Osteocyte (in vitro differentiated cells): ENCODE measurements around the gene WDHD1. TPM values are rescaled to one million over a fixed set of nuclear protein-coding genes. Genes with fewer than 3 reads are reported as not detected.
"Not testable (repeated sequence)": the region's sequence is repeated elsewhere in the genome, so short reads cannot be mapped to it uniquely, and the experiment has no call there.

Experiments
- DNase-seq: peaks from one replicate; pipeline ENCODE4 v3.0.0; 2021; ENCODE audit warnings: mixed read lengths; ENCODE audit not compliant: unreplicated experiment; ENCODE audit errors: extremely low spot score
- H3K27ac Mint-ChIP-seq: one replicate; pipeline ENCODE4 v1.8.0; 2021; ENCODE audit warnings: mild to moderate bottlenecking, mixed read lengths; ENCODE audit not compliant: unreplicated experiment
- H3K27me3 Mint-ChIP-seq: one replicate; pipeline ENCODE4 v1.8.0; 2021; ENCODE audit warnings: mixed read lengths; ENCODE audit not compliant: unreplicated experiment
- H3K36me3 Mint-ChIP-seq: one replicate; pipeline ENCODE4 v1.8.0; 2021; ENCODE audit warnings: mixed read lengths; ENCODE audit not compliant: unreplicated experiment
- H3K4me1 Mint-ChIP-seq: one replicate; pipeline ENCODE4 v1.8.0; 2021; ENCODE audit warnings: mixed read lengths; ENCODE audit not compliant: unreplicated experiment
- H3K4me3 Mint-ChIP-seq: one replicate; pipeline ENCODE4 v1.8.0; 2021; ENCODE audit warnings: mild to moderate bottlenecking, moderate library complexity, mixed read lengths; ENCODE audit not compliant: unreplicated experiment
- H3K9me3 Mint-ChIP-seq: one replicate; pipeline ENCODE4 v1.8.0; 2021; ENCODE audit warnings: mixed read lengths; ENCODE audit not compliant: unreplicated experiment
- CTCF ChIP-seq: fragments of 200-600 bp; sonication (generic); IDR thresholded peaks from 2 replicates; pipeline ENCODE4 v1.5.0; 2021; ENCODE audit warnings: antibody characterized with exemption, mild to moderate bottlenecking, moderate library complexity
- total RNA-seq: library from RNA; stranded (reverse); gene quantifications from 2 replicates; pipeline ENCODE4 v1.2.1, GENCODE V29; 2021

WDHD1 gene
- total RNA-seq, 1 donor from 2014 or later = 7.0 TPM

- no peak overlapping the region for H3K27ac Mint-ChIP-seq
- no peaks in the 10 kb centered on the region for H3K27me3 Mint-ChIP-seq
- TF ChIP-seq CTCF = no peak
- H3K9me3 Mint-ChIP-seq = no peaks in the 10 kb centered on the region
- no peak for DNase-seq
- H3K36me3 Mint-ChIP-seq = peaks cover 14% of the 10 kb centered on the region
- no peak overlapping the region for H3K4me3 Mint-ChIP-seq
- peaks cover 10% of the 10 kb centered on the region for H3K4me1 Mint-ChIP-seq
Observed at GRCh38 chr14:55047301-55048053, 20.6 kb upstream of the WDHD1 start.

- no peaks in the 10 kb centered on the region for H3K4me1 Mint-ChIP-seq
- no peak overlapping the region for H3K27ac Mint-ChIP-seq
- DNase-seq = no peak
- H3K36me3 Mint-ChIP-seq = peaks cover 14% of the 10 kb centered on the region
- H3K9me3 Mint-ChIP-seq = no peaks in the 10 kb centered on the region
- TF ChIP-seq CTCF = no peak
- no peak overlapping the region for H3K4me3 Mint-ChIP-seq
- no peaks in the 10 kb centered on the region for H3K27me3 Mint-ChIP-seq
Observed at GRCh38 chr14:55045087-55045486, 18.2 kb upstream of the WDHD1 start.

- no peaks in the 10 kb centered on the region for H3K27me3 Mint-ChIP-seq
- H3K36me3 Mint-ChIP-seq = peaks cover 14% of the 10 kb centered on the region
- no peak overlapping the region for H3K4me3 Mint-ChIP-seq
- DNase-seq = no peak
- no peak for TF ChIP-seq CTCF
- H3K4me1 Mint-ChIP-seq = peaks cover 3% of the 10 kb centered on the region
- H3K27ac Mint-ChIP-seq = no peak overlapping the region
- no peaks in the 10 kb centered on the region for H3K9me3 Mint-ChIP-seq
Observed at GRCh38 chr14:55043528-55043927, 16.6 kb upstream of the WDHD1 start.

- peaks cover 28% of the 10 kb centered on the region for H3K36me3 Mint-ChIP-seq
- H3K9me3 Mint-ChIP-seq = no peaks in the 10 kb centered on the region
- H3K4me1 Mint-ChIP-seq = peaks cover 11% of the 10 kb centered on the region
- H3K27ac Mint-ChIP-seq = no peak overlapping the region
- no peak for TF ChIP-seq CTCF
- no peak for DNase-seq
- no peak overlapping the region for H3K4me3 Mint-ChIP-seq
- no peaks in the 10 kb centered on the region for H3K27me3 Mint-ChIP-seq
Observed at GRCh38 chr14:55038708-55039107, 11.8 kb upstream of the WDHD1 start.

GRCh38 chr14:55037995-55038394, 11.1 kb upstream of the WDHD1 start:
- H3K27ac Mint-ChIP-seq, DNase-seq, H3K9me3 Mint-ChIP-seq, H3K27me3 Mint-ChIP-seq, H3K4me3 Mint-ChIP-seq: not testable (repeated sequence)
- peaks cover 16% of the 10 kb centered on the region for H3K4me1 Mint-ChIP-seq
- H3K36me3 Mint-ChIP-seq = peaks cover 23% of the 10 kb centered on the region
